GM19452 (cell line): Measurements from ENCODE around the gene TTF2.

Experiments used
- ATAC-seq: cut with Tn5 transposase; IDR thresholded peaks from one replicate; pipeline ENCODE4 v1.9.1; 2021; ENCODE audit not compliant: unreplicated experiment

TTF2 gene

GRCh38 chr1:117045644-117046043, 14.5 kb upstream of the TTF2 start:
- no peak for ATAC-seq

GRCh38 chr1:117046781-117047180, 13.3 kb upstream of the TTF2 start:
- no peak for ATAC-seq

- no peak for ATAC-seq
Observed at GRCh38 chr1:117047271-117047670, 12.9 kb upstream of the TTF2 start.

- no peak for ATAC-seq
Observed at GRCh38 chr1:117049857-117050256, 10.3 kb upstream of the TTF2 start.

DNA sequence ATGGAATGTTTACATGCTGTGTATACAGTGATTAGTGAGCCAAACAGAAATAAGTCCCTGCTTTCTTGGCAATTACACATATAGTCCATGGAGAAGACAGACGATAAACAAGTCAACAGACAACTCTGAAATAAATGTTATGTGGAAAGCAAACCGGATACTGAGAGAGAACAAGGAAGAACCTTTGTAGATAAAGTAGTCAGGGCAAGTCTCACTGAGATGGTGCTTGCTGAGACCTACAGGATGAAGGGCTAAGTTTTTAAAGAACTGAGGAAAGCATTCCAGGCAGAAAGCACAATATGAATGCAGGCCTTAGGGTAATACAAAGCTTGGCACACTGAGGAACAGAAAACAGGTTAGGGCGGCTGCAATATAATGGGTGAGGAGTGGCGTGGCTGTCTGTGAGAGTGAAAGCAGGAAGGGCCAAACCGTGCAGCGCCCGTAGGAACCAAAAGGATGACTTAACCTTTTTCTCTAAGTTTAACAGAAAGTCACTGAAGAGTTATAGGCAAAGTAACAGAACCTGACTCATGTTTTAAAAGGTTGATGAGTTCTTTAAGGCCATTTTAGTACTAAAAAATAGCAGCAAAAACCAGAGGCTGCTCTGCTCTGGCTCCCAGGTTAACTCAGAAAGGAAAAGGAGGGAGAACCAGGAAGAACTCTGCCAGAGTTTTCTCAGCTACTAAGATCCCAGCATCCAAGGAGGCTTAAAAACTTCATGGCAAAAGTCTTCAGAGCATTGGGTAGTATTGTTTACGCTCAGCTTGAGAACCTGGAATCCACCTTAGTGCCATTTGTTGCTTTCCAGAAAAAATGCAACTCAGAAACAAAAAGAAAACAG, 8.7 kb upstream of the TTF2 start:
- peak; percentile 86 for ATAC-seq

DNA sequence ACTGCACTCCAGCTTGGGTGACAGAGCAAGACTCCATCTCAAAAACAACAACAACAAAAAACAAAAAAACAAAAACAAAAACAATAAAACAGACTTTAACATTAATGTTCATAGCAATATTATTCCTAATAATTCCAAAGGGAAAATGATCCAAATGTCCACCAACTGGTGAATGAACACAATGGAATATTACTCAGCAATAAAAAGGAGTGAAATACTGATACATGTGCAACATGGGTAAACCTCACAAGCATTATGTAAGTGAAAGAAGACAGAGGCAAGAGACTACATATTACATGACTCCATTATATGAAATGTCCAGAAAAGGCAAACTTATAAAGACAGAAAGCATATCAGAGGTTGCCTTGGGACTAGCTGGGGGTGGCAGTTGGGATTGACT, 6.1 kb upstream of the TTF2 start:
- no peak for ATAC-seq

DNA sequence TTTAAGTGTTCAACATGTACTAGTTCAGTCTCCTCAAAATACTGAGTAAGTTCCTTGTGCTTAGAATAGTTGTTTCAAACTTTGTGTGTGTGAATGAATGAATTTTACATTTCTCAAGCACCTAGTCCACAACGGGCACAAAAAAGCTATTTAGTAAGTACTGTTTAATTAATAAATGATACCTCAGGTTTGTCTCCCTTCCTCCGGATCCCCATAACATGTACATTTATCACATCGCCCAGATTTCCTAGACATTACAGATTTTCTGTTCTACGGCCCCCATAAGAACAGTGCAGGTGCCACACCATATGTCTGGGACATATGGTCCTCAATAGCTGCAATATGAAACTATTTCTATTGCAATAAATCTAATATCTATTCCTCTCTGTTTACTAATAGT, 1.3 kb upstream of the TTF2 start:
- ATAC-seq: no peak

GRCh38 chr1:117059334-117059677, 820 bp upstream of the TTF2 start:
- peak; percentile 44 for ATAC-seq

DNA sequence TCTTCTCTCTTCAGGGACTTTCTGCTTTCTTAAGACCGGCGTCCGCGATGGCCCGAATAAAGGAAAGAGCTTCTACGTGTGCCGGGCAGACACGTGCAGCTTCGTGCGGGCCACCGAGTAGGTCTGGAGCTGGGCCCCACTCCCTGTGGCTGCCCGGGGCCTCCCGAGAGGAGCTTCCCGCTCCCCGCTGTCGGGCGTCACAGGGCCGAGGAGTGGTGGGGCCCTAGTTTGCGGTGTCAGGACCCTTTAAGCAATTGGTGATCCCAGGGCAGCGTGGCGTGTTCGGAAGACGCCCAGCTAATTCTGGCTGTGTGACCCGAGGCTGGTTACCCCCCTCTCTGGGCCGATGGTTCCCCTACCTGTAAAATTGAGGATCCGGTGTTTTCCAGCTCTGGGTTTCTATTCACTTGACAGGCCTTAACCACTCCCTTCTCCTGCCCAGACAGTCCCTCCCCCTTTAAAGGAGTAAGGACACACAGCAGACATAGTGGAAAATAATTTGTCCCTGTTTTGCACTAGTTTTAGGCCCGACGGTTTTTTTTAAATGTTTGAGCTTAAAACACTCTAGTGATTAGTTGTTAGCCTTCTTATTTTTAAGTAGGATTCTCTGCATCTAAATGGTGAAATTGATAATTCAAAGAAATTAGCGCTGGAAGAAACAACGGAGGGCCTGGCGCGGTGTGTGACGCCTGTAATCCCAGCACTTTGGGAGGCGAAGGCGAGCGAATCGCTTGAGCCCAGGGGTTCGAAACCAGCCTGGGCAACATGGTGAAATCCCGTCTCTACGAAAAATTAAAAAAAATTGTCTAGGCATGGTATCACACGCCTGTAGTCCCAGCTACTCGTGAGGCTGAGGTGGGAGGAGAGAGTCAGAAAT, 553 bp downstream of the TTF2 start:
- no peak for ATAC-seq

GRCh38 chr1:117061986-117062415, 1.9 kb downstream of the TTF2 start:
- peak; percentile 15 for ATAC-seq

DNA sequence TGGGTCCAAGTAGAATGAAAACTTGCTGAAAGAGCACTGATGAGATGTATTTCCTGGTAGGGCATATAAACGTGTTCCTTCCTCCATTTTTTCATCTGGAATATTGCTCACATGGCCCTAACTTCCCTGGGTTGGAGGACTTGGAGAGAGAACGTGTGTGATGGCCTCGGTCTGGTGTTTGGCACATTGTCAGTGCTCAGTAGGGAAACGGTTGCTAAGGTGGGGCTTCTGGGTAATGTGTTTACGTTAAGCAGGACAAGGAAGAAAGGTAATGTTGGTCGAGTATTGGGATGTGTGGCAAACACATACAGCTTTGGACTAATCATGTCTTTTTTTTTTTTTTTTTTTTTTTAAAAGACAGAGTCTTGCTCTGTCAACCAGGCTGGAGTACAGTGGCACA, 6.2 kb downstream of the TTF2 start:
- no peak for ATAC-seq

- peak; percentile 60 for ATAC-seq
Observed at GRCh38 chr1:117067533-117068370, 7.6 kb downstream of the TTF2 start.

GRCh38 chr1:117068580-117068979, 8.5 kb downstream of the TTF2 start:
- ATAC-seq: no peak

GRCh38 chr1:117069220-117069844, 9.2 kb downstream of the TTF2 start:
- no peak for ATAC-seq

- no peak for ATAC-seq
Observed at GRCh38 chr1:117070124-117070523, 10.0 kb downstream of the TTF2 start.

DNA sequence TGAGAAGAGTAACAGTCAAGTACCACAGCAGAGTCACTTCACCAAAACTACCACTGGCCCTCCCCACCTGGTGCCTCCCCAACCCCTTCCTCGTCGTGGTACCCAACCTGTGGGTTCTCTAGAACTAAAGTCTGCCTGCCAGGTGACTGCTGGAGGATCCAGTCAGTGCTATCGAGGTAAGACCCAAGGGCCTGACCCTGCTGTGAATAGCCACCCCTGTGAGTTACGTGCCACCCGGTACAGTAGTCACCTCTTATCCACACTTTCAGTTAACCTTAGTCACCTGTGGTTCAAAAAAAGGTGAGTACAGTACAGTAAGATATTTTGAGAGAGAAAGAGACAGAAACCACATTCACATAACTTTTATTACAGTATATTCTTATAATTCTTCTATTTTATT, 16.5 kb downstream of the TTF2 start:
- no peak for ATAC-seq

DNA sequence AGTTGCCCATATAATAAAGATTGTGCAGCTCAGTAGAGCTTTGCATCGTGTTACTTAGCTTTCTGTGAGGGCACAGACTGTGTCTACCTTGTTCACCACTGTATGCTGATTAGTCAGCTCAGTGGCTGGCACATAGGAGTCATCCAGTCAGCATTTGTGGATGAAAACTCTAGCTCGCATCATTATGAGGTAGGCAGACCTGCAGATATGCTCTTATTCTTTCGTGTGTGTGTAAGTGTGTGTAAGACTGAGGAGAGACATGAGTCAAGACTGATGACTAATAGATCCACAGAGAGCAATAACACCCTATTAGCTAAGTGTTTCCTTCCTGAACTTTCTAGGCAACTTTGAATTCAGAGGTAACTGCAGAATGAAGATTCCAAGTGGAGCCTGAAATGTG, 17.1 kb downstream of the TTF2 start:
- no peak for ATAC-seq

DNA sequence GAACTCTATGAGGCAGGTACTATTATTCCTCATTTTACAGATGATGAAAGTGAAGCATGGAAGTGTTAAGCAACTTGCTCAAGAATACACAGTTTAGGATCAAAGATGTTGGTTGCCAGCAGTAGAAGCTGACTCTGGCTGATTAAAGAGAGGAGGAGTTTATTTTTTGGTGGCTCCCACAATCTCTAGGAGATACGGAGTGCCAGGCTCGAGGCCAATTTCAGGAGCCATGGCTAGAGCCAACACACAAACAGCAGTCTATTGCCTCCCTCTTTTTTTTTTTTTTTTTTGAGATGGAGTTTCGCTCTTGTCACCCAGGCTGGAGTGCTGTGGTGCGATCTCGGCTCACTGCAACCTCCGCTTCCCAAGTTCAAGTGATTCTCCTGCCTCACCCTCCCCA, 19.6 kb downstream of the TTF2 start:
- no peak for ATAC-seq

DNA sequence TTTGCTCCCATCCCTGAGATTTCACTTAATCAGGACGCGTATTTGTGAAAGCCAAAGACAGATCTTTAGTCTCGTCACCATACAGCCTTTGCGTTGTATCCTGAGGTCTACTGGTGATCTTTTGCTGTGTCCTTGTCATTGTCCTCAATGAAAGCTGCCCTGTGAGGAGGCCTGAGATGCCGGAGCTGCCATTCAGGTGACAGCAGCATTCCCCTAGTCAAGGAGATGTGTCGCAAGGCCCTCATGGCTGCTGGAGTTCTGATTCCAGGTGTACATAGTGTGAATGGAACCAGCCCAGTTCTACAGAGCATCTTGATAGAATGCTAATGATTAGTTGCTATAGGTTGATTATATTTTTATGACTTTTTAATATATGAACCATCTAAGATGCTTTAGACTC, 24.1 kb downstream of the TTF2 start:
- ATAC-seq: no peak

- ATAC-seq: no peak
Observed at GRCh38 chr1:117087686-117088085, 27.6 kb downstream of the TTF2 start.

- no peak for ATAC-seq
Observed at GRCh38 chr1:117089996-117090395, 29.9 kb downstream of the TTF2 start.
